CD4-positive, alpha-beta T cell (primary cell): Measurements from ENCODE around the gene PRKCA. TPM values are rescaled to one million over a fixed set of nuclear protein-coding genes. Genes with fewer than 3 reads are reported as not detected.

Experiments
- ATAC-seq: fragments of 200-7000 bp; cut with Tn5 transposase; one replicate; pipeline ENCODE4 v1.10.0; 2022; ENCODE audit warnings: mild to moderate bottlenecking; ENCODE audit not compliant: poor library complexity
- CTCF ChIA-PET: fragments of 350-600 bp; sonication (Branson Sonifier 250); formaldehyde crosslinking; loops from one replicate; lab custom pipeline; 2021; ENCODE audit warnings: antibody characterized with exemption, inconsistent platforms; lab: Charles Lee
- POLR2A ChIA-PET: fragments of 350-600 bp; sonication (Branson Sonifier 250); formaldehyde crosslinking; loops from one replicate; lab custom pipeline; 2021; ENCODE audit warnings: antibody characterized with exemption, inconsistent platforms; lab: Charles Lee
- DNase-seq, 14 experiments: peaks; one replicate each; pipeline ENCODE4 v3.0.0-alpha.2; 2013 to 2020; ENCODE audit warnings: mixed read lengths in 2 of 14
- H3K27ac ChIP-seq, 2 donors: one replicate each; pipeline versions ENCODE4 v1.5.1 to v1.7.0; 2013; ENCODE audit warnings: low read length in 2 of 2, low read depth in 1 of 2, mild to moderate bottlenecking in 1 of 2
- H3K27me3 ChIP-seq, 2 experiments: 1 replicate in 1 of 2; 2 replicates in 1 of 2; pipeline versions ENCODE4 v1.6.1 to v1.7.0; 2013; ENCODE audit warnings: low read length in 2 of 2, control low read depth in 1 of 2, mild to moderate bottlenecking in 1 of 2, moderate library complexity in 1 of 2; ENCODE audit not compliant: insufficient read depth in 2 of 2, control insufficient read depth in 1 of 2
- H3K36me3 ChIP-seq: one replicate; pipeline ENCODE4 v1.6.1; 2013; ENCODE audit warnings: low read length, control low read depth; ENCODE audit not compliant: insufficient read depth
- H3K4me1 ChIP-seq: one replicate; pipeline ENCODE4 v1.6.1; 2013; ENCODE audit warnings: low read length, control low read depth; ENCODE audit not compliant: insufficient read depth
- H3K4me3 ChIP-seq: one replicate; pipeline ENCODE4 v1.5.1; 2013; ENCODE audit warnings: mild to moderate bottlenecking, low read length, moderate library complexity
- H3K9me3 ChIP-seq, 2 experiments: 1 replicate in 1 of 2; 2 replicates in 1 of 2; pipeline versions ENCODE4 v1.6.1 to v1.7.0; 2013; ENCODE audit warnings: low read length in 2 of 2, mild to moderate bottlenecking in 2 of 2, control low read depth in 1 of 2, moderate library complexity in 1 of 2; ENCODE audit not compliant: control insufficient read depth in 1 of 2, insufficient read depth in 1 of 2
- H3K27ac Mint-ChIP-seq: one replicate; pipeline ENCODE4 v1.8.0; 2020; ENCODE audit warnings: mixed read lengths
- H3K27me3 Mint-ChIP-seq: one replicate; pipeline ENCODE4 v1.8.0; 2021; ENCODE audit warnings: mixed read lengths
- H3K36me3 Mint-ChIP-seq: one replicate; pipeline ENCODE4 v1.8.0; 2021; ENCODE audit warnings: low read depth, mixed read lengths
- H3K4me1 Mint-ChIP-seq: one replicate; pipeline ENCODE4 v1.8.0; 2021; ENCODE audit warnings: low read depth, mixed read lengths
- H3K4me3 Mint-ChIP-seq: one replicate; pipeline ENCODE4 v1.8.0; 2020; ENCODE audit warnings: mild to moderate bottlenecking, mixed read lengths
- H3K9me3 Mint-ChIP-seq: one replicate; pipeline ENCODE4 v1.8.0; 2020; ENCODE audit warnings: mixed read lengths
- intact Hi-C, 2 experiments: fragments of 100-400 bp; cut with DNase I in 1 of 2; cut with micrococcal nuclease in 1 of 2; formaldehyde crosslinking; loops; one replicate each; pipeline versions ENCODE4 v1.15.1 to v1.9.0; 2023 to 2025; cut with DNase I, micrococcal nuclease
- total RNA-seq, 174 experiments: library from RNA in 2 of 174; stranded (reverse) in 2 of 174; gene quantifications; one replicate each; pipeline ENCODE4 v1.2.3 and lab custom pipeline; 2021 to 2026
- TF ChIP-seq, protein P1 (sequence below): fragments of 200-600 bp; IDR thresholded peaks from one replicate; pipeline ENCODE4 v1.8.0; 2022; ENCODE audit warnings: antibody characterized with exemption, mild to moderate bottlenecking

PRKCA gene
- total RNA-seq, 2 experiments from 2014 or later = 84.8 to 88.6 TPM

DNA sequence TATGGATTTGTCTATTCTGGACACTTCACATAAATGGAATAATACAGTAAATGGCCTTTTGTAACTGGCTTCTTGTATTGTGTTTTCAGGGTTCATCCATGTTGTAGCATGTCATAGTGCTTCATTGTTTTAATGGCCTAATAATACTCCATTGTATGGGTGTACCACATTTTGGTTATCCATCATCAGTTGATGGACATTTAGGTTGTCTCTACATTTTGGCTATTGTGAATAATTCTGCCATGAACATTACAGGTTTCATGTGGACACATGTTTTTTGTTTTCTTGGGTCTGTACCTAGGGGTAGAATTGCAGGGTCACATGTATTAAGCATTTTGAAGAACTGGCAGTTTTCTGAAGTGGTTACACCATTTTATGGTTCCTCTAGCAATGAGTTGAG lies 309.0 kb downstream of the PRKCA start:
- Mint-ChIP-seq H3K27ac (no peak overlapping the region), H3K36me3 (peaks cover 56% of the 10 kb centered on the region)

DNA sequence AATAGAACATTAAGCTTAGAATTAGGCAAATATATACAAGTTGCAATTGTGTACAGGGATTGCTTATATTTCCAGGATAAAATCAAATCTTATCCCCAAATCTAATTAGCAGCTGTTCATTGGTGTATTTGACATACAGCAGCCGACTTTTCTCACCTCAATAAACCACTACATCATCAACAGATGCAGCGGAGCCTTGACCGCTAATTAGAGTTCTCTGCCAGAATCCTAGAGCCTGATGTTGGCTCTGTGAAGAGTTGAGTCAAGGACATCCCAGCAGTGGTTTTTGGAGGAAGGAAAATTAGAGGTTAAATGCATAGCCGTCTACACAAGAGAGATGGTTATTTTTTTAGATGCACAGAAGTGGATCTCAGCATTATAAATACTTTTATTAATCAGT lies 310.6 kb downstream of the PRKCA start:
- Mint-ChIP-seq H3K4me1 (peaks cover 73% of the 10 kb centered on the region), H3K4me3 (no peak overlapping the region), H3K9me3 (peaks cover 8% of the 10 kb centered on the region), H3K27ac (no peak overlapping the region), H3K36me3 (peaks cover 49% of the 10 kb centered on the region), H3K27me3 (no peaks in the 10 kb centered on the region)
- POLR2A ChIA-PET = no interaction called here
- H3K4me1 ChIP-seq = peaks cover 7% of the 10 kb centered on the region
- intact Hi-C loops = no loop called here
- ATAC-seq = no peak
- H3K27me3 ChIP-seq = no peaks in the 10 kb centered on the region
- no peak overlapping the region for H3K27ac ChIP-seq
- no peaks in the 10 kb centered on the region for H3K36me3 ChIP-seq
- H3K4me3 ChIP-seq = no peak overlapping the region
- CTCF ChIA-PET = interaction anchor here (0.6 kb wide), 1 partner anchor 17 kb away, joined by 3 read pairs; no protein-coding TSS in a partner anchor
- TF ChIP-seq, protein P1, sequence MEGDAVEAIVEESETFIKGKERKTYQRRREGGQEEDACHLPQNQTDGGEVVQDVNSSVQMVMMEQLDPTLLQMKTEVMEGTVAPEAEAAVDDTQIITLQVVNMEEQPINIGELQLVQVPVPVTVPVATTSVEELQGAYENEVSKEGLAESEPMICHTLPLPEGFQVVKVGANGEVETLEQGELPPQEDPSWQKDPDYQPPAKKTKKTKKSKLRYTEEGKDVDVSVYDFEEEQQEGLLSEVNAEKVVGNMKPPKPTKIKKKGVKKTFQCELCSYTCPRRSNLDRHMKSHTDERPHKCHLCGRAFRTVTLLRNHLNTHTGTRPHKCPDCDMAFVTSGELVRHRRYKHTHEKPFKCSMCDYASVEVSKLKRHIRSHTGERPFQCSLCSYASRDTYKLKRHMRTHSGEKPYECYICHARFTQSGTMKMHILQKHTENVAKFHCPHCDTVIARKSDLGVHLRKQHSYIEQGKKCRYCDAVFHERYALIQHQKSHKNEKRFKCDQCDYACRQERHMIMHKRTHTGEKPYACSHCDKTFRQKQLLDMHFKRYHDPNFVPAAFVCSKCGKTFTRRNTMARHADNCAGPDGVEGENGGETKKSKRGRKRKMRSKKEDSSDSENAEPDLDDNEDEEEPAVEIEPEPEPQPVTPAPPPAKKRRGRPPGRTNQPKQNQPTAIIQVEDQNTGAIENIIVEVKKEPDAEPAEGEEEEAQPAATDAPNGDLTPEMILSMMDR = no peak
- peaks cover 4 to 17% of the 10 kb centered on the region in 2 experiments for H3K9me3 ChIP-seq
- no peak for DNase-seq

More for the DNA sequence above, 309.0 kb downstream of the PRKCA start:
- intact Hi-C loops = no loop called here
- Mint-ChIP-seq H3K9me3 (peaks cover 8% of the 10 kb centered on the region), H3K4me3 (no peak overlapping the region), H3K27me3 (no peaks in the 10 kb centered on the region), H3K4me1 (peaks cover 58% of the 10 kb centered on the region)
- no peaks in the 10 kb centered on the region for H3K27me3 ChIP-seq
- ATAC-seq = no peak
- H3K4me3 ChIP-seq = no peak overlapping the region
- TF ChIP-seq, protein P1 = no peak
- ChIA-PET CTCF (no interaction called here), POLR2A (no interaction called here)
- peaks cover 7% of the 10 kb centered on the region for H3K4me1 ChIP-seq
- DNase-seq = no peak
- H3K27ac ChIP-seq = no peak overlapping the region
- no peaks in the 10 kb centered on the region for H3K36me3 ChIP-seq
- H3K9me3 ChIP-seq = peaks cover 4 to 17% of the 10 kb centered on the region in 2 experiments

DNA sequence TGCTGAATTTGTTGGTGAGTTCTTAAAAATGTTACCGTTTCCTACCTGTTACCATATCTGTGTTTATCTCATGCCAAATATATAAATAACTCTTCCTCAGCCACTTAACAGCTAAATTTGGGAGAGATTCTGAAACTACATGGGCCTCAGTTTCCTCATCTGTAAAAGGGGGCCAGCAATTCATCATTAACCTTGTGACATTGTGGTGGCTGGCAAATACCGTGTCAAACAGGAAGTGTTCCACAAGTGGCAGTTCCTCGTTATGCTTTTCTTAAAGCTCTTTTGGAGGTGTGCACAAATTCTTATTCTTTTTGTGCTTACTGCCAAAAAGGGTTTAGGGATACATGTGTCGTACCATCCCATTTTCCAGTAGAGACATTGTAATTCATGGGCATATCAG lies 312.1 kb downstream of the PRKCA start:
- DNase-seq (no peak), ATAC-seq (no peak)
- H3K27ac ChIP-seq = no peak overlapping the region
- TF ChIP-seq, protein P1 = no peak
- intact Hi-C loops = no loop called here
- no peaks in the 10 kb centered on the region for H3K36me3 ChIP-seq
- ChIA-PET CTCF (no interaction called here), POLR2A (no interaction called here)
- no peaks in the 10 kb centered on the region for H3K27me3 ChIP-seq
- H3K4me1 ChIP-seq = peaks cover 7% of the 10 kb centered on the region
- Mint-ChIP-seq H3K4me3 (no peak overlapping the region), H3K36me3 (peaks cover 34% of the 10 kb centered on the region), H3K9me3 (peaks cover 7% of the 10 kb centered on the region), H3K27me3 (no peaks in the 10 kb centered on the region), H3K27ac (no peak overlapping the region), H3K4me1 (peaks cover 77% of the 10 kb centered on the region)
- no peak overlapping the region for H3K4me3 ChIP-seq
- H3K9me3 ChIP-seq = peaks cover 4 to 17% of the 10 kb centered on the region in 2 experiments
